Glutamatergic neuron (in vitro differentiated cells): ENCODE results near the gene PDLIM1. TPM values are rescaled to one million over a fixed set of nuclear protein-coding genes. Genes with fewer than 3 reads are reported as not detected.

Experiments
- DNase-seq: peaks from one replicate; pipeline ENCODE4 v3.0.0; 2022
- H3K27ac Mint-ChIP-seq: one replicate; pipeline ENCODE4 v1.8.0; 2020; ENCODE audit warnings: mild to moderate bottlenecking, mixed read lengths, inconsistent platforms; ENCODE audit not compliant: unreplicated experiment
- H3K27me3 Mint-ChIP-seq: one replicate; pipeline ENCODE4 v1.8.0; 2020; ENCODE audit warnings: mild to moderate bottlenecking, moderate library complexity, mixed read lengths, inconsistent platforms; ENCODE audit not compliant: unreplicated experiment
- H3K36me3 Mint-ChIP-seq: one replicate; pipeline ENCODE4 v1.8.0; 2020; ENCODE audit warnings: mild to moderate bottlenecking, mixed read lengths, inconsistent platforms; ENCODE audit not compliant: unreplicated experiment
- H3K4me1 Mint-ChIP-seq: one replicate; pipeline ENCODE4 v1.8.0; 2020; ENCODE audit warnings: mild to moderate bottlenecking, low read depth, mixed read lengths, inconsistent platforms; ENCODE audit not compliant: unreplicated experiment
- H3K4me3 Mint-ChIP-seq: one replicate; pipeline ENCODE4 v1.8.0; 2020; ENCODE audit warnings: mild to moderate bottlenecking, mixed read lengths, inconsistent platforms; ENCODE audit not compliant: unreplicated experiment
- H3K9me3 Mint-ChIP-seq: one replicate; pipeline ENCODE4 v1.8.0; 2020; ENCODE audit warnings: mild to moderate bottlenecking, moderate library complexity, mixed read lengths, inconsistent platforms; ENCODE audit not compliant: unreplicated experiment
- total RNA-seq: library from RNA; stranded (reverse); fragmentation: NEBNext Ultra II Directional; extraction: Animal tissue kit (Norgen Biotek cat#: 25700); gene quantifications from one replicate; pipeline ENCODE4 v1.2.1, GENCODE V29; 2021; ENCODE audit not compliant: unreplicated experiment
- TF ChIP-seq, protein P1 (sequence below): fragments of 200-600 bp; sonication (generic); IDR thresholded peaks from one replicate; pipeline ENCODE4 v1.5.0; 2021; ENCODE audit not compliant: partially characterized antibody, unreplicated experiment

Gene PDLIM1
- total RNA-seq, 1 donor from 2014 or later = 6.4 TPM

DNA sequence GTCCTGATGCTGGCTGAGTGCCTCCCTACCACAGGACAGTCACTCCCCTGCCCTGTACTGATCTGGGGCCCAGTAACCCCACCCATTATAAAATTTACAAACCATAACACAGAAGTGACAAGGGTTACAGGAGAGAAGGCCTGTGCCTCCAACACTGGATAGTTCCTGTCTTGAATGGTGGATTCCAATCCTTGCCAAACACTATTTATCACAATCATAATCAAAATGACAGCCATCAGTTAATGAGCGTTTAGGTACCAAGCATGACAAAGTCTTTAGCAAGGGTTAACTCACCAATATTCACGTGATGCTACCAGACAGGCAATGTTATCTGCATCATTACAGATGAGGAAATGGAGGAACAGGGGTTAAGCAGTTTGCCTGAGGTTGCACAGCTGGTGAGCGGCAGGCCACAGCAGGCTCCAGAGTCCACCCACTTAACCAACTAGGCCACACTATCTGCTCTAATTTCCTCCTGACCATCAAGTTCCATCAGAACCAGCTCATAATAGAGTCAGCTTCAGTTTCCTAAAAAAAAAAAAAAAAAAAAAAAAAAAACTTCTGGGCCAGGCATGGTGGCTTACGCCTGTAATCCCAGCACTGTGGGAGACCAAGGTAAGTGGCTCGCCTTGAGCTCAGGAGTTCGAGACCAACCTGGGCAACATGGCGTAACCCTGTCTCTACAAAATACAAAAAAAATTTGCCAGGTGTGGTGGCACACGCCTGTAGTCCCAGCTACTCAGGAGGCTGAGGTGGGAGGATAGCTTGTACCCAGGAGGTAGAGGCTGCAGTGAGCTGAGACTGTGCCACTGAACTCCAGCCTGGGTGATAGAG, 14.2 kb downstream of the PDLIM1 start:
- H3K36me3 Mint-ChIP-seq = no peaks in the 10 kb centered on the region
- H3K4me1 Mint-ChIP-seq = peaks cover 3% of the 10 kb centered on the region
- H3K9me3 Mint-ChIP-seq = no peaks in the 10 kb centered on the region
- TF ChIP-seq, protein P1, sequence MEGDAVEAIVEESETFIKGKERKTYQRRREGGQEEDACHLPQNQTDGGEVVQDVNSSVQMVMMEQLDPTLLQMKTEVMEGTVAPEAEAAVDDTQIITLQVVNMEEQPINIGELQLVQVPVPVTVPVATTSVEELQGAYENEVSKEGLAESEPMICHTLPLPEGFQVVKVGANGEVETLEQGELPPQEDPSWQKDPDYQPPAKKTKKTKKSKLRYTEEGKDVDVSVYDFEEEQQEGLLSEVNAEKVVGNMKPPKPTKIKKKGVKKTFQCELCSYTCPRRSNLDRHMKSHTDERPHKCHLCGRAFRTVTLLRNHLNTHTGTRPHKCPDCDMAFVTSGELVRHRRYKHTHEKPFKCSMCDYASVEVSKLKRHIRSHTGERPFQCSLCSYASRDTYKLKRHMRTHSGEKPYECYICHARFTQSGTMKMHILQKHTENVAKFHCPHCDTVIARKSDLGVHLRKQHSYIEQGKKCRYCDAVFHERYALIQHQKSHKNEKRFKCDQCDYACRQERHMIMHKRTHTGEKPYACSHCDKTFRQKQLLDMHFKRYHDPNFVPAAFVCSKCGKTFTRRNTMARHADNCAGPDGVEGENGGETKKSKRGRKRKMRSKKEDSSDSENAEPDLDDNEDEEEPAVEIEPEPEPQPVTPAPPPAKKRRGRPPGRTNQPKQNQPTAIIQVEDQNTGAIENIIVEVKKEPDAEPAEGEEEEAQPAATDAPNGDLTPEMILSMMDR = no peak
- no peak for DNase-seq
- no peak overlapping the region for H3K4me3 Mint-ChIP-seq
- no peak overlapping the region for H3K27ac Mint-ChIP-seq
- H3K27me3 Mint-ChIP-seq = peaks cover 3% of the 10 kb centered on the region

- Mint-ChIP-seq H3K27me3 (peaks cover 3% of the 10 kb centered on the region), H3K27ac (no peak overlapping the region), H3K9me3 (no peaks in the 10 kb centered on the region), H3K4me3 (no peak overlapping the region), H3K36me3 (no peaks in the 10 kb centered on the region), H3K4me1 (peaks cover 3% of the 10 kb centered on the region)
- DNase-seq = no peak
- TF ChIP-seq, protein P1 = no peak
These were observed 15.0 kb downstream of the PDLIM1 start for GRCh38 chr10:95275726-95276366.

GRCh38 chr10:95273393-95274312, 17.1 kb downstream of the PDLIM1 start:
- Mint-ChIP-seq H3K36me3 (no peaks in the 10 kb centered on the region), H3K27me3 (peaks cover 3% of the 10 kb centered on the region), H3K4me1 (peaks cover 3% of the 10 kb centered on the region), H3K9me3 (no peaks in the 10 kb centered on the region), H3K27ac (no peak overlapping the region), H3K4me3 (no peak overlapping the region)
- DNase-seq = no peak
- TF ChIP-seq, protein P1 = no peak

- Mint-ChIP-seq H3K4me3 (no peak overlapping the region), H3K36me3 (no peaks in the 10 kb centered on the region), H3K27me3 (peaks cover 2% of the 10 kb centered on the region), H3K27ac (peak overlapping the region; percentile 43), H3K9me3 (no peaks in the 10 kb centered on the region), H3K4me1 (no peaks in the 10 kb centered on the region)
- TF ChIP-seq, protein P1 = no peak
- no peak for DNase-seq
These were observed 22.4 kb downstream of the PDLIM1 start for GRCh38 chr10:95268438-95268837.
